ENCODE data around the gene ZBTB11.

GRCh38 chr3:101635345-101635744 lies 41.6 kb downstream of the ZBTB11 start:
- TF ChIP-seq ZBTB21 (tag by site-specific recombination; IDR thresholded peaks at IDR 0.05) (no peak), ZNF302 (tag by site-specific recombination; IDR thresholded peaks at IDR 0.05; ENCODE audit: low read depth) (no peak), ZNF274 (IDR thresholded peaks at IDR 0.05; ENCODE audit: low read length) (no peak), ZNF274 (tag by site-specific recombination; IDR thresholded peaks at IDR 0.05; ENCODE audit: borderline replicate concordance) (no peak), ZNF768 (tag by site-specific recombination; IDR thresholded peaks at IDR 0.05) (no peak), ZBTB1 (tag by site-specific recombination; IDR thresholded peaks at IDR 0.05) (no peak), ZNF148 (tag by site-specific recombination; IDR thresholded peaks at IDR 0.05; ENCODE audit: borderline replicate concordance) (no peak), ZNF10 (tag by site-specific recombination; IDR thresholded peaks at IDR 0.05) (no peak), ZNF677 (tag by site-specific recombination; IDR thresholded peaks at IDR 0.05) (no peak), ZSCAN23 (tag by site-specific recombination; IDR thresholded peaks at IDR 0.05) (no peak), ZBTB7A (tag by site-specific recombination; IDR thresholded peaks at IDR 0.05; ENCODE audit: low read depth) (no peak)
- TF ChIP-seq, protein P1, sequence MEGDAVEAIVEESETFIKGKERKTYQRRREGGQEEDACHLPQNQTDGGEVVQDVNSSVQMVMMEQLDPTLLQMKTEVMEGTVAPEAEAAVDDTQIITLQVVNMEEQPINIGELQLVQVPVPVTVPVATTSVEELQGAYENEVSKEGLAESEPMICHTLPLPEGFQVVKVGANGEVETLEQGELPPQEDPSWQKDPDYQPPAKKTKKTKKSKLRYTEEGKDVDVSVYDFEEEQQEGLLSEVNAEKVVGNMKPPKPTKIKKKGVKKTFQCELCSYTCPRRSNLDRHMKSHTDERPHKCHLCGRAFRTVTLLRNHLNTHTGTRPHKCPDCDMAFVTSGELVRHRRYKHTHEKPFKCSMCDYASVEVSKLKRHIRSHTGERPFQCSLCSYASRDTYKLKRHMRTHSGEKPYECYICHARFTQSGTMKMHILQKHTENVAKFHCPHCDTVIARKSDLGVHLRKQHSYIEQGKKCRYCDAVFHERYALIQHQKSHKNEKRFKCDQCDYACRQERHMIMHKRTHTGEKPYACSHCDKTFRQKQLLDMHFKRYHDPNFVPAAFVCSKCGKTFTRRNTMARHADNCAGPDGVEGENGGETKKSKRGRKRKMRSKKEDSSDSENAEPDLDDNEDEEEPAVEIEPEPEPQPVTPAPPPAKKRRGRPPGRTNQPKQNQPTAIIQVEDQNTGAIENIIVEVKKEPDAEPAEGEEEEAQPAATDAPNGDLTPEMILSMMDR (tag by site-specific recombination; IDR thresholded peaks at IDR 0.05) = no peak

Measured in HEK293 (cell line).